Panc1 (cell line): ENCODE results near the gene ELL3. TPM values are rescaled to one million over a fixed set of nuclear protein-coding genes. Genes with fewer than 3 reads are reported as not detected.
"Not testable (repeated sequence)": the region's sequence is repeated elsewhere in the genome, so short reads cannot be mapped to it uniquely, and the experiment has no call there.

Experiments
- ATAC-seq: fragments of 200-7000 bp; cut with Tn5 transposase; 2 replicates; pipeline ENCODE4 v1.9.1; 2020; ENCODE audit warnings: mild to moderate bottlenecking, moderate library complexity
- BruUV-seq: library from RNA; stranded (reverse); fragments of 400-500 nt; replicated peaks from 2 replicates; lab custom pipeline; 2021; lab: Mats Ljungman, UMichigan
- CTCF ChIA-PET: fragments of 300-600 bp; sonication (Branson Sonifier 250); formaldehyde crosslinking; loops from one replicate; lab custom pipeline; 2022; ENCODE audit warnings: antibody characterized with exemption; lab: Charles Lee
- POLR2A ChIA-PET: fragments of 300-600 bp; sonication (Branson Sonifier 250); formaldehyde crosslinking; loops from one replicate; lab custom pipeline; 2022; ENCODE audit warnings: antibody characterized with exemption; lab: Charles Lee
- DNase-seq: peaks from one replicate; pipeline ENCODE4 v3.0.0-alpha.2; 2010; ENCODE audit warnings: low read depth, low spot score
- H3K27ac ChIP-seq: 2 replicates; pipeline ENCODE4 v1.5.1; 2011; ENCODE audit warnings: mild to moderate bottlenecking, low read length, inconsistent platforms
- H3K27me3 ChIP-seq: fragments of 200-500 bp; sonication (Bioruptor generic); 2 replicates; pipeline ENCODE4 v1.6.0; 2014; ENCODE audit warnings: low read length, inconsistent platforms; ENCODE audit not compliant: control insufficient read depth, insufficient read depth
- H3K36me3 ChIP-seq: fragments of 200-500 bp; sonication (Bioruptor generic); 2 replicates; pipeline ENCODE4 v1.5.1; 2014; ENCODE audit warnings: inconsistent platforms, mild to moderate bottlenecking, low read length, moderate library complexity; ENCODE audit not compliant: control insufficient read depth, insufficient read depth
- H3K4me1 ChIP-seq: 2 replicates; pipeline ENCODE4 v1.5.1; 2011; ENCODE audit warnings: inconsistent platforms, mild to moderate bottlenecking, low read length, moderate library complexity; ENCODE audit not compliant: control insufficient read depth, insufficient read depth
- H3K4me3 ChIP-seq, 2 experiments: 2 replicates each; pipeline ENCODE4 v1.5.1; 2011 to 2012; ENCODE audit warnings: low read depth in 2 of 2, low read length in 2 of 2, mild to moderate bottlenecking in 2 of 2, inconsistent platforms in 1 of 2, moderate library complexity in 1 of 2
- H3K9me3 ChIP-seq: fragments of 200-500 bp; sonication (Bioruptor generic); 2 replicates; pipeline ENCODE4 v1.5.1; 2014; ENCODE audit warnings: low read depth, mild to moderate bottlenecking, inconsistent platforms, low read length, moderate library complexity; ENCODE audit not compliant: control insufficient read depth, insufficient read depth
- POLR2AphosphoS5 ChIP-seq: IDR thresholded peaks from 2 replicates; pipeline ENCODE4 v1.6.1; 2012; ENCODE audit warnings: mild to moderate bottlenecking, low read depth, low read length, moderate library complexity
- SIN3A ChIP-seq: IDR thresholded peaks from 2 replicates; pipeline ENCODE4 v1.6.1; 2012; ENCODE audit warnings: low read depth, mild to moderate bottlenecking, low read length, moderate library complexity, borderline replicate concordance; ENCODE audit not compliant: insufficient read depth
- TCF7L2 ChIP-seq: IDR thresholded peaks from 2 replicates; pipeline ENCODE4 v1.6.1; 2011; ENCODE audit warnings: mild to moderate bottlenecking, low read depth, low read length, inconsistent platforms
- in situ Hi-C: cut with HindIII; loops from 2 replicates; pipeline ENCODE4 v1.10.0; 2016; ENCODE audit warnings: low sequenced_read_pairs, low pct_unique_long_range_greater_than_20kb
- intact Hi-C: fragments of 100-400 bp; cut with micrococcal nuclease; formaldehyde crosslinking; loops from one replicate; pipeline ENCODE4 v1.10.0; 2022; ENCODE audit not compliant: unreplicated experiment
- total RNA-seq: library from RNA; stranded (reverse); gene quantifications from one replicate; pipeline ENCODE4 v1.2.1, GENCODE V29; 2021; ENCODE audit not compliant: unreplicated experiment
- TF ChIP-seq, protein P1 (sequence below): fragments of 450-650 bp; IDR thresholded peaks from 2 replicates; pipeline ENCODE4 v1.5.1; 2017; ENCODE audit warnings: mild to moderate bottlenecking
- TF ChIP-seq, protein P2 (sequence below), 2 experiments: IDR thresholded peaks; 2 replicates each; pipeline ENCODE4 v1.6.1; 2011 to 2012; ENCODE audit warnings: low read depth in 2 of 2, control low read depth in 1 of 2, low read length in 1 of 2, mild to moderate bottlenecking in 1 of 2, moderate library complexity in 1 of 2; ENCODE audit not compliant: insufficient read depth in 1 of 2

Gene ELL3
- total RNA-seq, 1 experiment from 2014 or later = 6.8 TPM

DNA sequence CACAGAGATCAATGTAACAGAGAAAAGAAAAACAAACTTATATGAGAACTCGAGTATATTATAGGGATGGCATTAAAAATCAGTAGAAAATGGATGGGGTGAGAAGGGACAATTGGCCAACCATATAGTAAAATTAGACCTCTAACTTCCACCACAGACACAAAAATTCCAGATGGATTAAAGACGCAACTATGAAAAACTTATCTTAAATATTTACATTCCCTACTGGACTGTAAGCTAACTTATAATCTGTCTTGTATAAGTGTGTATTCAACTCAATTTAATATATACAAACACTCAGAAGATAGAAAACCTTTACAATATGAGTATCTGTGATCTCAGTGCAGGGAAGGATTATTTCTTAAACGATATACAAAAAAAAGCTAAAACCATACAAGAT lies 44.7 kb upstream of the ELL3 start:
- Histone ChIP-seq H3K36me3 (peaks cover 3% of the 10 kb centered on the region; the same call in 1 of the 2 replicates), H3K4me1 (0 out of 2 replicates have a peak, but pooled peaks cover 4% of the 10 kb centered on the region), H3K27me3 (no peaks in the 10 kb centered on the region), H3K9me3 (no peaks in the 10 kb centered on the region), H3K4me3 (no peak overlapping the region), H3K27ac (no peak overlapping the region)
- BruUV-seq = no TSS peak
- no peak for TF ChIP-seq TCF7L2
- TF ChIP-seq, protein P1, sequence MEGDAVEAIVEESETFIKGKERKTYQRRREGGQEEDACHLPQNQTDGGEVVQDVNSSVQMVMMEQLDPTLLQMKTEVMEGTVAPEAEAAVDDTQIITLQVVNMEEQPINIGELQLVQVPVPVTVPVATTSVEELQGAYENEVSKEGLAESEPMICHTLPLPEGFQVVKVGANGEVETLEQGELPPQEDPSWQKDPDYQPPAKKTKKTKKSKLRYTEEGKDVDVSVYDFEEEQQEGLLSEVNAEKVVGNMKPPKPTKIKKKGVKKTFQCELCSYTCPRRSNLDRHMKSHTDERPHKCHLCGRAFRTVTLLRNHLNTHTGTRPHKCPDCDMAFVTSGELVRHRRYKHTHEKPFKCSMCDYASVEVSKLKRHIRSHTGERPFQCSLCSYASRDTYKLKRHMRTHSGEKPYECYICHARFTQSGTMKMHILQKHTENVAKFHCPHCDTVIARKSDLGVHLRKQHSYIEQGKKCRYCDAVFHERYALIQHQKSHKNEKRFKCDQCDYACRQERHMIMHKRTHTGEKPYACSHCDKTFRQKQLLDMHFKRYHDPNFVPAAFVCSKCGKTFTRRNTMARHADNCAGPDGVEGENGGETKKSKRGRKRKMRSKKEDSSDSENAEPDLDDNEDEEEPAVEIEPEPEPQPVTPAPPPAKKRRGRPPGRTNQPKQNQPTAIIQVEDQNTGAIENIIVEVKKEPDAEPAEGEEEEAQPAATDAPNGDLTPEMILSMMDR = no peak
- TF ChIP-seq, protein P2, sequence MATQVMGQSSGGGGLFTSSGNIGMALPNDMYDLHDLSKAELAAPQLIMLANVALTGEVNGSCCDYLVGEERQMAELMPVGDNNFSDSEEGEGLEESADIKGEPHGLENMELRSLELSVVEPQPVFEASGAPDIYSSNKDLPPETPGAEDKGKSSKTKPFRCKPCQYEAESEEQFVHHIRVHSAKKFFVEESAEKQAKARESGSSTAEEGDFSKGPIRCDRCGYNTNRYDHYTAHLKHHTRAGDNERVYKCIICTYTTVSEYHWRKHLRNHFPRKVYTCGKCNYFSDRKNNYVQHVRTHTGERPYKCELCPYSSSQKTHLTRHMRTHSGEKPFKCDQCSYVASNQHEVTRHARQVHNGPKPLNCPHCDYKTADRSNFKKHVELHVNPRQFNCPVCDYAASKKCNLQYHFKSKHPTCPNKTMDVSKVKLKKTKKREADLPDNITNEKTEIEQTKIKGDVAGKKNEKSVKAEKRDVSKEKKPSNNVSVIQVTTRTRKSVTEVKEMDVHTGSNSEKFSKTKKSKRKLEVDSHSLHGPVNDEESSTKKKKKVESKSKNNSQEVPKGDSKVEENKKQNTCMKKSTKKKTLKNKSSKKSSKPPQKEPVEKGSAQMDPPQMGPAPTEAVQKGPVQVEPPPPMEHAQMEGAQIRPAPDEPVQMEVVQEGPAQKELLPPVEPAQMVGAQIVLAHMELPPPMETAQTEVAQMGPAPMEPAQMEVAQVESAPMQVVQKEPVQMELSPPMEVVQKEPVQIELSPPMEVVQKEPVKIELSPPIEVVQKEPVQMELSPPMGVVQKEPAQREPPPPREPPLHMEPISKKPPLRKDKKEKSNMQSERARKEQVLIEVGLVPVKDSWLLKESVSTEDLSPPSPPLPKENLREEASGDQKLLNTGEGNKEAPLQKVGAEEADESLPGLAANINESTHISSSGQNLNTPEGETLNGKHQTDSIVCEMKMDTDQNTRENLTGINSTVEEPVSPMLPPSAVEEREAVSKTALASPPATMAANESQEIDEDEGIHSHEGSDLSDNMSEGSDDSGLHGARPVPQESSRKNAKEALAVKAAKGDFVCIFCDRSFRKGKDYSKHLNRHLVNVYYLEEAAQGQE (IDR thresholded peaks at IDR 0.05; ENCODE audit: insufficient read depth in 1 of 2, low read depth in 2 of 2, low read length in 1 of 2) = no peak
- no peak for TF ChIP-seq SIN3A
- no peak for TF ChIP-seq POLR2AphosphoS5
- in situ Hi-C loops = no loop called here
- CTCF ChIA-PET = no interaction called here
- intact Hi-C loops = no loop called here
- POLR2A ChIA-PET = no interaction called here
- ATAC-seq = no peak
- DNase-seq = no peak

DNA sequence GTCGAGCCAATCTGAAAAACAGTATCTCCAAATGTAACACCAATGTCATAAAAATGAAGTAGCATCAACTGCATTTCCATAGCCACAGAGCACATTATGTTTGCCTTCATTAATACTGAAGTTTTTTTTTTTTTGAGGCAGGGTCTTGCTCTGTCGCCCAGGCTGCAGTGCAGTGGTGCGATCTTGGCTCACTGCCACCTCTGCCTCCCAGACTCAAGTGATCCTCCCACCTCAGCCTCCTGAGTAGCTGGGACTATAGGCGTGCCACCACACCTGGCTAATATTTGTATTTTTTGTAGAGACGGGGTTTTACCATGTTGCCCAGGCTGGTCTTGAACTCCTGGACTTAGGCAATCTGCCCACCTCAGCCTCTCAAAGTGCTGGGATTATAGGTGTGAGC lies 38.3 kb upstream of the ELL3 start:
- peaks cover 18% of the 10 kb centered on the region for H3K36me3 ChIP-seq
- not testable (repeated sequence) for H3K4me1 ChIP-seq

DNA sequence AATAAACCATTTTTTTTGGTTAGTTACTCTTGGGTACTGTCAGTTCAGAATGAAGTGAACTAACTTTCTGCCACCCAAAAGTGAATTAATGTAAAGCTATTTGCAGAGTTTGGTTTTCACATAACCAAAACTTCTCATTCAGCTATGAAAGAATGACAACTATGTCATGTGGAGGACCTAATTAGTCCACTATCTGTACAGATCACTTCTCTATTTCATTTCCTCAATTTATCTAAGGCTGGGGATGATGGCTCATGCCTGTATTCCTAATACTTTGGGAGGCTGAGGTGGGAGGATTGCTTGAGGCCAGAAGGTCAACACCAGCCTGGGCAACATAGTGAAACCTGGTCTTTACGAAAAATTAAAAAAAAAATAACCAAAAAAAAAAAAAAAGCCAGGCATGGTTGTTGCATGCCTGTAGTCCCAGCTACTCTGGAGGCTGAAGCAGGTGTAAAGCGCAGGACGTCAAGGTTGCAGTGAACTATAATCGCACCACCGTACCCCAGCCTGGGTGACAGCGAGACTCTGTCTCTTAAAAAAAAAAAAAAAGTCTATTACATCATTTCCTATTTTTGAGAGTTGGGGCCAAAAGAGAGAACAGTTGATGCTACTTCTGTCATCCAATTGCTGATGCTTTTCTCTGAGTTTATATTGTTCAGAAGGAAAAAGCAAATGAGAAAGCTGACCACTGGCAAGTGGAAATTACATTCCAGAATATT lies 32.4 kb upstream of the ELL3 start:
- in situ Hi-C loops = no loop called here
- Histone ChIP-seq H3K27ac (no peak overlapping the region), H3K4me1 (no peaks in the 10 kb centered on the region), H3K27me3 (no peaks in the 10 kb centered on the region), H3K36me3 (peaks cover 33% of the 10 kb centered on the region), H3K4me3 (no peak overlapping the region), H3K9me3 (no peaks in the 10 kb centered on the region)
- no peak for TF ChIP-seq TCF7L2
- CTCF ChIA-PET = no interaction called here
- intact Hi-C loops = no loop called here
- DNase-seq = no peak
- no TSS peak for BruUV-seq
- ATAC-seq = no peak
- POLR2A ChIA-PET = no interaction called here

More for the DNA sequence above, 38.3 kb upstream of the ELL3 start:
- POLR2A ChIA-PET, ATAC-seq, CTCF ChIA-PET, DNase-seq, H3K27ac ChIP-seq, H3K9me3 ChIP-seq, intact Hi-C loops, H3K27me3 ChIP-seq, H3K4me3 ChIP-seq, in situ Hi-C loops, BruUV-seq: not testable (repeated sequence)
